RKO (cell line): ENCODE results near the gene PTPN2.
A peak's percentile ranks its signal among the peaks of the same experiment; 100 is the strongest.

ENCODE experiments used
- DNase-seq: peaks from one replicate; pipeline ENCODE4 v3.0.0-alpha.2; 2016; ENCODE audit warnings: low spot score

The PTPN2 gene

GRCh38 chr18:12744103-12744502, 139.9 kb downstream of the PTPN2 start:
- DNase-seq: peak; percentile 89

DNA sequence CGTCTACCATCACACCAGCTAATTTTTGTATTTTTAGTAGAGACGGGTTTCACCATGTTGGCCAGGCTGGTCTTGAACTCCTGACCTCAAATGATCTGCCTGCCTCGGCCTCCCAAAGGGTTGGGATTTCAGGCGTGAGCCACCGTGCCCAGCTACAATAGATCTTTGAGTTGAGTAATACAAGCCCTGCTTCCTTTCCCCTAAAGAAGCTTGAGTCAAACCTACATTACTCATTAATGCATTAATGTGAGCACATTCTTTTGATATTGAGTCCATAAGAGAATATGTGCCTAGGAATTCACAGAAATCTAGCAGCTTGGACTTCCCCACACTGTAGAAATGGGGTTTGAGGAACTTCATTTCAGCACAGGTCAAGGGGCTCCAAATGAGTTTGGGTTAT, 141.6 kb downstream of the PTPN2 start:
- peak; percentile 70 for DNase-seq
